C4-2B (cell line): ENCODE data around the gene PACRG.
A peak's percentile ranks its signal among the peaks of the same experiment; 100 is the strongest.

ENCODE experiments used
- CTCF ChIP-seq: fragments of 450-650 bp; conservative IDR thresholded peaks from 2 replicates; pipeline ENCODE4 v1.5.1; 2017; ENCODE audit warnings: mild to moderate bottlenecking
- ZFX ChIP-seq: fragments of 450-650 bp; IDR thresholded peaks from 2 replicates; pipeline ENCODE4 v1.6.1; 2017

GRCh38 chr6:162907876-162908481 is 180.2 kb downstream of the PACRG start:
- peak; percentile 57 for TF ChIP-seq CTCF
- no peak for TF ChIP-seq ZFX
